Peyer's patch (tissue), 4 donors: ENCODE data around the gene GUCD1. TPM values are rescaled to one million over a fixed set of nuclear protein-coding genes. Genes with fewer than 3 reads are reported as not detected.
A peak's percentile ranks its signal among the peaks of the same experiment; 100 is the strongest.

Source experiments
- DNase-seq, 3 donors: peaks; one replicate each; pipeline ENCODE4 v3.0.0-alpha.2; 2017 to 2019
- H3K27ac ChIP-seq, 4 donors: fragments of 200-600 bp; sonication (generic); one replicate each; pipeline ENCODE4 v1.5.1; 2016 to 2019
- H3K27me3 ChIP-seq, 2 donors: fragments of 200-600 bp; sonication (generic); one replicate each; pipeline ENCODE4 v1.5.1; 2019
- H3K36me3 ChIP-seq, 3 donors: fragments of 200-600 bp; sonication (generic); one replicate each; pipeline ENCODE4 v1.5.1; 2016 to 2019
- H3K4me1 ChIP-seq, 4 donors: fragments of 200-600 bp; sonication (generic); one replicate each; pipeline ENCODE4 v1.5.1; 2016 to 2019
- H3K4me3 ChIP-seq, 4 donors: fragments of 200-600 bp; sonication (generic); 1 replicate in 3 of 4; 2 replicates in 1 of 4; pipeline ENCODE4 v1.5.1; 2016 to 2019; ENCODE audit warnings: mild to moderate bottlenecking in 1 of 4
- H3K9me3 ChIP-seq, 4 donors: fragments of 200-600 bp; sonication (generic); one replicate each; pipeline ENCODE4 v1.5.1; 2016 to 2019; ENCODE audit warnings: mild to moderate bottlenecking in 1 of 4
- POLR2A ChIP-seq, 2 donors: fragments of 450-650 bp; IDR thresholded peaks; one replicate each; pipeline ENCODE4 v1.5.1; 2017; ENCODE audit warnings: antibody characterized with exemption in 2 of 2, mild to moderate bottlenecking in 2 of 2, moderate library complexity in 2 of 2
- total RNA-seq, 4 donors: library from RNA; depleted of rRNA; stranded (reverse); fragments of >200 nt; gene quantifications; one replicate each; pipeline ENCODE4 v1.1.0, GENCODE V29; 2016
- TF ChIP-seq, protein P1 (sequence below), 6 experiments: fragments of 450-650 bp in 4 of 6; fragments of 200-600 bp in 2 of 6; sonication (generic) in 1 of 6; IDR thresholded peaks; one replicate each; pipeline ENCODE4 v1.5.1; 2017 to 2019; ENCODE audit warnings: antibody characterized with exemption in 6 of 6, mild to moderate bottlenecking in 3 of 6, moderate library complexity in 1 of 6

The GUCD1 gene
- total RNA-seq, 4 donors from 2014 or later = 167 to 585 (median 458) TPM

- Histone ChIP-seq H3K36me3 (no peaks in the 10 kb centered on the region), H3K4me1 (peaks cover 0 to 25% (median 5%) of the 10 kb centered on the region in 4 donors), H3K27me3 (no peaks in the 10 kb centered on the region), H3K27ac (peak overlapping the region in 1 of 4 donors; percentile 26), H3K9me3 (no peaks in the 10 kb centered on the region), H3K4me3 (no peak overlapping the region)
- peak in 2 of 3 donors; percentile 62 to 66 for DNase-seq
- no peak for TF ChIP-seq POLR2A (IDR thresholded peaks at IDR 0.05)
- TF ChIP-seq, protein P1, sequence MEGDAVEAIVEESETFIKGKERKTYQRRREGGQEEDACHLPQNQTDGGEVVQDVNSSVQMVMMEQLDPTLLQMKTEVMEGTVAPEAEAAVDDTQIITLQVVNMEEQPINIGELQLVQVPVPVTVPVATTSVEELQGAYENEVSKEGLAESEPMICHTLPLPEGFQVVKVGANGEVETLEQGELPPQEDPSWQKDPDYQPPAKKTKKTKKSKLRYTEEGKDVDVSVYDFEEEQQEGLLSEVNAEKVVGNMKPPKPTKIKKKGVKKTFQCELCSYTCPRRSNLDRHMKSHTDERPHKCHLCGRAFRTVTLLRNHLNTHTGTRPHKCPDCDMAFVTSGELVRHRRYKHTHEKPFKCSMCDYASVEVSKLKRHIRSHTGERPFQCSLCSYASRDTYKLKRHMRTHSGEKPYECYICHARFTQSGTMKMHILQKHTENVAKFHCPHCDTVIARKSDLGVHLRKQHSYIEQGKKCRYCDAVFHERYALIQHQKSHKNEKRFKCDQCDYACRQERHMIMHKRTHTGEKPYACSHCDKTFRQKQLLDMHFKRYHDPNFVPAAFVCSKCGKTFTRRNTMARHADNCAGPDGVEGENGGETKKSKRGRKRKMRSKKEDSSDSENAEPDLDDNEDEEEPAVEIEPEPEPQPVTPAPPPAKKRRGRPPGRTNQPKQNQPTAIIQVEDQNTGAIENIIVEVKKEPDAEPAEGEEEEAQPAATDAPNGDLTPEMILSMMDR (IDR thresholded peaks at IDR 0.05) = no peak
Measured at GRCh38 chr22:24514241-24515026, 40.5 kb downstream of the GUCD1 start.

GRCh38 chr22:24513378-24514240 lies 41.3 kb downstream of the GUCD1 start:
- no peak for TF ChIP-seq POLR2A (IDR thresholded peaks at IDR 0.05)
- TF ChIP-seq, protein P1 (IDR thresholded peaks at IDR 0.05) = no peak
- no peak for DNase-seq
- Histone ChIP-seq H3K36me3 (no peaks in the 10 kb centered on the region), H3K9me3 (no peaks in the 10 kb centered on the region), H3K4me3 (no peak overlapping the region), H3K27ac (peak overlapping the region in 1 of 4 donors; percentile 4), H3K27me3 (no peaks in the 10 kb centered on the region), H3K4me1 (peaks cover 0 to 25% (median 5%) of the 10 kb centered on the region in 4 donors)

DNA sequence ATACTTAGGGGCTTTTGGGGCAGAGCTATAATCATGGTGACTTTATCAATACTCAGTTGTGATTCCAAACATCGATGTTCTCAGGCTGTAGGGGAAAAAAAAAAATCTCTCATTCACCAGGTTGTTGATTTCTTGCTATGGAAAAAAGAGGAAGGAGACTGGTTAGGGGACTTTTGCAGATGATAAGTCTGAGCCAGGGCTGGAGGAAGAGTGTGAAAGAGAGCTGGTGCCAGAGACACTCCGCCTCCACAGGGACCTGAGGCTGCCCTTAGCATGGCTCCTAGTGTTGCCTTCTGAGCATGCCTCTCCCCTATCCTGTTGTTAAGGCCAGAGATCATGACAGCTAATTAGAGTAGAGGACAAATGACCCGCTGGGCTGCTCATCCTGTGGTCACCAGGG lies 42.9 kb downstream of the GUCD1 start:
- Histone ChIP-seq H3K4me1 (peaks cover 0 to 32% (median 5%) of the 10 kb centered on the region in 4 donors), H3K9me3 (no peaks in the 10 kb centered on the region), H3K27ac (no peak overlapping the region), H3K27me3 (no peaks in the 10 kb centered on the region), H3K36me3 (no peaks in the 10 kb centered on the region), H3K4me3 (no peak overlapping the region)
- no peak for TF ChIP-seq POLR2A (IDR thresholded peaks at IDR 0.05)
- TF ChIP-seq, protein P1 (IDR thresholded peaks at IDR 0.05) = no peak
- DNase-seq = no peak

DNA sequence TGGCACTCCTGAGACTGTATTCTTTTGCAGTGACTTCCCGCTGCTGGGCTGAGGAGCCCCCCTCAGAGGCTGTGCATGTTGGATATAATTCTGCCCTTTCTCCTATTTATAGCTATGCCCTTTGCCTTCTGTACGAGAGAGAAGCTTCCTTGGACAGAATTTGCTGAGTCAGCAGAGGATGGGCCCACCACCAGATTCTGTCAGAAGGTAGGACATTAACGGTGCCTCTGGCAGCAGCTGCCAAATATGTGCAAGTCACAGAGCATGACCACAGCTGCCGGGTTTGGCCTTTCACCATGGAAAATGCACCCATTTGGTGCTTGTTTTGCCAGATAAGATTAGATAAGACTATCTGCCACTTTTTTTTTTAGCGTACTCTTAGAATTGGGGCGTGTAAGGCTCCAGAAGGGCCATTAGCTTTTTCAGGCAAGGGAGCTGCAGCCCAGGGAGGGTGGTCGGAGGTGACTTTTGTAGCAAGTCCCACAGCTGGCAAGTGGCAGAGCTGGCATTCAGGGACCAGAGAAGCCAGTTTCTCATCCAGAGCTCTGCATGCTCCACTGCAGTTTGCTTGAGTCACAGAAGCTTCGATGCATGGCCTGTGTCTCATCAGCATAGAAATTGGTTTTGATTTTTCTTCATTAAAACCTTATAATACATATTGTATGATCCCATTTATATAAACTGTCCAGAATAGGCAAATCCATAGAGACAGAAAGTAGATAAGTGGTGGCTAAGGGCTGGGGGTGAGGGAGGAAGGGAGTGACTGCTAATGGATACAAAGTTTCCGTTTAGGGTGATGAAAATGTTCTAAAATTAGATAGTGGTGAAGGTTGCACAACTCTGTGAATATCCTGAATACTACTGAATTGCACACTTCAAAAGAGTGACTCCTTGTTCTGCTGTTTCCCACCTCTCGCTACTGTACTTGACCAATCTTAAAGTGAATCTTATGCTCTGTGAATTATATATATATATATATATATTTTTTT lies 44.0 kb downstream of the GUCD1 start:
- Histone ChIP-seq H3K4me3 (no peak overlapping the region), H3K4me1 (peaks cover 0 to 37% (median 3%) of the 10 kb centered on the region in 4 donors), H3K27me3 (no peaks in the 10 kb centered on the region), H3K27ac (peak overlapping the region in 2 of 4 donors; percentile 31 to 50), H3K9me3 (no peaks in the 10 kb centered on the region), H3K36me3 (no peaks in the 10 kb centered on the region)
- no peak for TF ChIP-seq POLR2A (IDR thresholded peaks at IDR 0.05)
- TF ChIP-seq, protein P1 (IDR thresholded peaks at IDR 0.05) = no peak
- DNase-seq = peak in 1 of 3 donors; percentile 58

DNA sequence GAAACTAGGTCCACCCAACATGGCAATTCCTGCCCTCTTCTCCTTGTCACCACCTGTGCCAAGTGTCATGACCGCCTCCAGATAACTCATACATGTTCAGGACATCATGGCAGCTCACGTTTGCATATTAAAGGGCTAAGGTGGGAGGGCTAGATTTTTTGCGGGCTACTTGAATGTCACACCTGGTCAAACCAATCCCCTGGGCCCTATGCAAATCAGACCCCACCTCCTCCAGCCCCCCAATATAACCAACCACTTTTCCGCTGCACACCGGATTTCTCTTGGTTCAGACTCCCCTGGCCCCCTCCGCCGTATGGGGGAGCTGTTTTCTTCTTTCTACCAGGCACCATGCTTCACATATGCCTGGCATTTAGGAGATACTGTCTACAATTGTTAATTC lies 47.2 kb downstream of the GUCD1 start:
- H3K36me3 ChIP-seq = no peaks in the 10 kb centered on the region
- H3K9me3 ChIP-seq = no peaks in the 10 kb centered on the region
- DNase-seq = peak in 1 of 3 donors; percentile 22
- no peak overlapping the region for H3K27ac ChIP-seq
- TF ChIP-seq POLR2A (IDR thresholded peaks at IDR 0.05) = no peak
- TF ChIP-seq, protein P1 (IDR thresholded peaks at IDR 0.05) = no peak
- peaks cover 0 to 45% (median 3%) of the 10 kb centered on the region in 4 donors for H3K4me1 ChIP-seq
- no peak overlapping the region for H3K4me3 ChIP-seq
- no peaks in the 10 kb centered on the region for H3K27me3 ChIP-seq
